Measurements from ENCODE around the gene SLC22A8. TPM values are rescaled to one million over a fixed set of nuclear protein-coding genes. Genes with fewer than 3 reads are reported as not detected.

Gene SLC22A8
- total RNA-seq, 1 donor from 2014 or later: not detected

Other genes with a start within 250 kb of the SLC22A8 start
- gene TAF6L, start 244.4 kb downstream of the SLC22A8 start, total RNA-seq: 13.8 TPM
- 16.9 TPM for gene TMEM179B, start 228.4 kb downstream of the SLC22A8 start, total RNA-seq
- gene TMEM223, start 223.8 kb downstream of the SLC22A8 start, total RNA-seq: 9.3 TPM
- 33.4 TPM for gene NXF1, start 210.4 kb downstream of the SLC22A8 start, total RNA-seq
- gene STX5, start 183.8 kb downstream of the SLC22A8 start, total RNA-seq: 38.2 TPM
- gene TEX54, start 183.0 kb downstream of the SLC22A8 start, total RNA-seq: not detected
- 36.1 TPM for gene WDR74, start 176.3 kb downstream of the SLC22A8 start, total RNA-seq
- gene SLC3A2, start 134.9 kb downstream of the SLC22A8 start, total RNA-seq: 124 TPM
- gene CHRM1, start 94.5 kb downstream of the SLC22A8 start, total RNA-seq: 0.69 TPM
- not detected for gene SLC22A6, start 30.9 kb downstream of the SLC22A8 start, total RNA-seq
- gene SLC22A24, start 128.4 kb upstream of the SLC22A8 start, total RNA-seq: not detected
- gene SLC22A25, start 227.8 kb upstream of the SLC22A8 start, total RNA-seq: 0.10 TPM